Mucosa of descending colon (tissue), 3 donors: Measurements from ENCODE around the gene COL9A3. TPM values are rescaled to one million over a fixed set of nuclear protein-coding genes. Genes with fewer than 3 reads are reported as not detected.
A peak's percentile ranks its signal among the peaks of the same experiment; 100 is the strongest.

ENCODE experiments used
- ATAC-seq: fragments of 200-7000 bp; cut with Tn5 transposase; one replicate; pipeline ENCODE4 v1.9.1; 2020; ENCODE audit warnings: mild to moderate bottlenecking, moderate library complexity
- DNase-seq, 3 donors: peaks; one replicate each; pipeline ENCODE4 v3.0.0-alpha.2; 2020
- H3K36me3 ChIP-seq: fragments of 200-600 bp; one replicate; pipeline ENCODE4 v1.8.0; 2021; ENCODE audit warnings: low read depth, mild to moderate bottlenecking
- H3K4me1 ChIP-seq: fragments of 200-600 bp; one replicate; pipeline ENCODE4 v1.8.0; 2021; ENCODE audit warnings: low read depth, mild to moderate bottlenecking
- H3K4me3 ChIP-seq: fragments of 200-600 bp; one replicate; pipeline ENCODE4 v1.8.0; 2021; ENCODE audit warnings: mild to moderate bottlenecking
- H3K9me3 ChIP-seq: fragments of 200-600 bp; one replicate; pipeline ENCODE4 v1.8.0; 2021; ENCODE audit warnings: mild to moderate bottlenecking
- intact Hi-C, 2 donors: fragments of 100-400 bp; cut with DNase I in 1 of 2; cut with micrococcal nuclease in 1 of 2; formaldehyde crosslinking; loops; one replicate each; pipeline versions ENCODE4 v1.11.0 to v1.11.1; 2022; cut with DNase I, micrococcal nuclease
- total RNA-seq, 3 donors: library from RNA; stranded (reverse); fragmentation: NEBNext Ultra II Directional in 2 of 3; extraction: Animal tissue kit (Norgen Biotek cat#: 25700) in 2 of 3; gene quantifications; one replicate each; pipeline versions ENCODE4 v1.2.1 to v1.2.4, GENCODE V29; 2021 to 2023
- TF ChIP-seq, protein P1 (sequence below): fragments of 200-600 bp; IDR thresholded peaks from one replicate; pipeline ENCODE4 v1.8.0; 2022; ENCODE audit warnings: antibody characterized with exemption, mild to moderate bottlenecking
- donor health status: DM: no; HTN: no; CAD: no; lungs with moderate emphysema.
- donor health status: DM: no; HTN: no; CAD: no.
- donor health status: DM: no; HTN: yes; CAD: no.

The COL9A3 gene
- total RNA-seq, 3 donors from 2014 or later, result 0.70 to 12.4 (median 2.3) TPM

DNA sequence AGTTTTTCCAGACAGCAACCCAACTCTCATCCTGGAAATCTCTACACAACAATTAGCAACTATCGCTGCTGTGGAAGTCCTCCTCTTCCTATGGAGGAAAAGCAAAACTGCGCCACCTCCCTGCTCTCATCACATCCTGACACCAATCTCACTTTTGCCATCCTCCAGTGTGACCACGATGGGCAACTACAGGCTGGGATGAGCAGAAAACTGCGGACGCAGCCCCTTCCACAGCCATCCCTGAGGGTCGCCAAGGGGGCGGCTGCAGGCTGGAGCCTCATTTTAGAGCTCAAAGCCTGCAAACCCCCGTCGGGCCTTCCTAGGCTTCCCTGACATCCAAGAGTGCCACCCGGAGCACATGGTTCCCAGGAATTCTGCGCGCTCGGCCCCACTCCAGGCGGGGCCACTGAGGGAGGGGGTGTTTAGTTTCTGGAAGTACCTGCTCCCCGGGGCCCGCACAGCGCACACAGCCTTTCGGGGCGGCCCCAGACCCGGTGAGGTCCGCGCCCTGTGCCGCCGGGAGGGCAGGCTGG lies 43.6 kb downstream of the COL9A3 start:
- peaks cover 7% of the 10 kb centered on the region for H3K4me1 ChIP-seq
- TF ChIP-seq, protein P1, sequence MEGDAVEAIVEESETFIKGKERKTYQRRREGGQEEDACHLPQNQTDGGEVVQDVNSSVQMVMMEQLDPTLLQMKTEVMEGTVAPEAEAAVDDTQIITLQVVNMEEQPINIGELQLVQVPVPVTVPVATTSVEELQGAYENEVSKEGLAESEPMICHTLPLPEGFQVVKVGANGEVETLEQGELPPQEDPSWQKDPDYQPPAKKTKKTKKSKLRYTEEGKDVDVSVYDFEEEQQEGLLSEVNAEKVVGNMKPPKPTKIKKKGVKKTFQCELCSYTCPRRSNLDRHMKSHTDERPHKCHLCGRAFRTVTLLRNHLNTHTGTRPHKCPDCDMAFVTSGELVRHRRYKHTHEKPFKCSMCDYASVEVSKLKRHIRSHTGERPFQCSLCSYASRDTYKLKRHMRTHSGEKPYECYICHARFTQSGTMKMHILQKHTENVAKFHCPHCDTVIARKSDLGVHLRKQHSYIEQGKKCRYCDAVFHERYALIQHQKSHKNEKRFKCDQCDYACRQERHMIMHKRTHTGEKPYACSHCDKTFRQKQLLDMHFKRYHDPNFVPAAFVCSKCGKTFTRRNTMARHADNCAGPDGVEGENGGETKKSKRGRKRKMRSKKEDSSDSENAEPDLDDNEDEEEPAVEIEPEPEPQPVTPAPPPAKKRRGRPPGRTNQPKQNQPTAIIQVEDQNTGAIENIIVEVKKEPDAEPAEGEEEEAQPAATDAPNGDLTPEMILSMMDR, result no peak
- DNase-seq (no peak), ATAC-seq (no peak)
- H3K9me3 ChIP-seq, result no peaks in the 10 kb centered on the region
- intact Hi-C loops, result no loop called here
- no peak overlapping the region for H3K4me3 ChIP-seq
- no peaks in the 10 kb centered on the region for H3K36me3 ChIP-seq

DNA sequence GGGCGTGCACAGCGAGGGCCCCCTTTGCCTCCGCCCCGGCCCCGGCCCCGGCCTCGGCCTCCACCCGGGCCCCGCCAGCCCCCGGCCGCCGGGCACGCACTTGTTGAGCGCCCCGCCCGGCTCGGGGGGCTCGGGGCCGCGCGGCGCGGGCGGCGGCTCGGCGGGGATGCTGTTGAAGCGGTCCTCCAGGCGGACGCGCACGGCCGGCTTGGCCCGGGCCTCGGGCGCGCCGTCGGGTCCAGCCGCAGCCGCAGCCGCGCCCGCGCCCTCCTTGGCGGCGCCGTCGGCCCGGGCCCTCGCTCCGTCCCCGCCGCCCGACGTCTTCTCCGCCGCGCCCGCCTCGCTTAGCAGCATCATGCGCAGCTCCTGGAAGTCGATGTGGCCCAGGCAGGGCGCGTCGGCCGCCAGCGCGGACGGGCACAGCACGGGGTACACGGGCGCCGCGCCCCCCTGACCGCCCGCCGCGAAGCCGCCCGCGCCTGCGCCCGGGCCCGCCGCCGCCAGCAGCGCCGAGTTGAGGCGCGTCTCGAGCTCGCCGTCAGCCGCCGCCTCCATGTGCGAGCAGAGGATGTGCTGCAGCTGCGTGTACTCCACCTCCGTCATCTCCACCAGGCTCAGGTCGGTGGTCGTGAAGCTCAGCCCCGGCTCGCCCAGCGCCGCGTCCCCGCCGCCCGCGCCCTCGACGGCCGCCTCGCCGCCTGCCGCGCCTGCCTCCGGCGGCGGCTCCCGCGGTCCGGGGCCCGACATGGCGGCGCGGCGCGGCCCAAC lies 44.3 kb downstream of the COL9A3 start:
- intact Hi-C loops, result no loop called here
- no peak for ATAC-seq
- Histone ChIP-seq H3K4me3 (peak overlapping the region; percentile 22), H3K4me1 (peaks cover 7% of the 10 kb centered on the region), H3K9me3 (no peaks in the 10 kb centered on the region), H3K36me3 (no peaks in the 10 kb centered on the region)
- TF ChIP-seq, protein P1, result no peak
- peak in 2 of 3 donors; percentile 64 to 69 for DNase-seq

DNA sequence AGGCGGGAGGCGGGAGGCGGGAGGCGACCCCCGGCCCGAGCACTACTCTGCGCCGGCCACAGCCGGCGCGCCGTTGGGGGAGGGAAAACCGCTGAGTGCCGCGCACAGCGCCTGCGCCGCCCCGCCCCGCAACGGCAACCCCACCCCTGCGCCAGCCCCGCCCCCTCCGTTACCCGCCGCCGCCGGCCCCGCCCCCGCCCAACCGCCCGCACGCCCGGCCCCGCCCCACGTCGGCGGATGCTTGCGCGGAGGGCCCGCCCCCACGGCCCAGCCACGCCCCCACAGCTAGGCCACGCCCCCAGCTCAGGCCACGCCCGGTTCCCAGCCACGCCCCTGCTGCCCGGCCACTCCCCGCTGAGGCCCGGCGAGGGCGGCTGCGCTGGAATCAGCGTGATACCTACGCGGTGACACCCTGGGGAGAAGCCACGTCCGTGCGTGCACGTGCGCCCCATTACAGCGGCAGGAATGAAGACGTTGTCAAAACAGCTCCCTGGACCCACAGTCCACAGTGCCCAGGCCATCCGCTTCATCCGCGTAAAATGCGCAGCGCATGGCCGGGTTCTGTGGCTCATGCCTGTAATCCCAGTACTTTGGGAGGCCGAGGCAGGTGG lies 45.0 kb downstream of the COL9A3 start, which contains the start of gene TCFL5:
Gene TCFL5, minus strand, starts transcription at position 97 of the 611 bp plus-strand sequence. CDS start 152 bp downstream, outside the sequence.
- peak within 1 kb of the TSS; percentile 22 for H3K4me3 ChIP-seq
- ATAC-seq, result peak; percentile 100
- TF ChIP-seq, protein P1, result no peak
- peak; percentile 89 to 97 (median 93) for DNase-seq
- no peaks in the 10 kb centered on the region for H3K9me3 ChIP-seq
- H3K36me3 ChIP-seq, result no peaks in the 10 kb centered on the region
- peaks cover 7% of the 10 kb centered on the region for H3K4me1 ChIP-seq
- intact Hi-C loops, result no loop called here

DNA sequence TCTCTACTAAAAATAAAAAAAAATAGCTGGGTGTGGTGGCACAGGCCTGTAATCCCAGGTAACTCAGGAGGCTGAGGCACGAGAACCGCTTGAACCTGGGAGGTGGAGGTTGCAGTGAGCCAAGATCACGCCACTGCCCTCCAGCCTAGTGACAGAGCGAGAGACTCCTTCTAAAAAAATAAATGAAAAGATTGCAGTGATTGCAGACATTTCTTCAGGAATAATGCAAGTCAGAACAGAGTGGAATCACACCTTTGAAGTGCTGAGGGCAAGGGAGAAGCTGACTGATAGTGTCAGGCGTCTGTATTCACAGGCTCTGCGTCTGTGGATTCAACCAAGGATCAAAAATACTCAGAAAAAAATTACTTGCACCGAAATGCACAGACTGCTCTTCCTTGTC lies 47.4 kb downstream of the COL9A3 start:
- intact Hi-C loops, result no loop called here
- TF ChIP-seq, protein P1, result no peak
- no peaks in the 10 kb centered on the region for H3K36me3 ChIP-seq
- peaks cover 7% of the 10 kb centered on the region for H3K4me1 ChIP-seq
- no peak overlapping the region for H3K4me3 ChIP-seq
- ATAC-seq, result no peak
- H3K9me3 ChIP-seq, result no peaks in the 10 kb centered on the region
- no peak for DNase-seq

DNA sequence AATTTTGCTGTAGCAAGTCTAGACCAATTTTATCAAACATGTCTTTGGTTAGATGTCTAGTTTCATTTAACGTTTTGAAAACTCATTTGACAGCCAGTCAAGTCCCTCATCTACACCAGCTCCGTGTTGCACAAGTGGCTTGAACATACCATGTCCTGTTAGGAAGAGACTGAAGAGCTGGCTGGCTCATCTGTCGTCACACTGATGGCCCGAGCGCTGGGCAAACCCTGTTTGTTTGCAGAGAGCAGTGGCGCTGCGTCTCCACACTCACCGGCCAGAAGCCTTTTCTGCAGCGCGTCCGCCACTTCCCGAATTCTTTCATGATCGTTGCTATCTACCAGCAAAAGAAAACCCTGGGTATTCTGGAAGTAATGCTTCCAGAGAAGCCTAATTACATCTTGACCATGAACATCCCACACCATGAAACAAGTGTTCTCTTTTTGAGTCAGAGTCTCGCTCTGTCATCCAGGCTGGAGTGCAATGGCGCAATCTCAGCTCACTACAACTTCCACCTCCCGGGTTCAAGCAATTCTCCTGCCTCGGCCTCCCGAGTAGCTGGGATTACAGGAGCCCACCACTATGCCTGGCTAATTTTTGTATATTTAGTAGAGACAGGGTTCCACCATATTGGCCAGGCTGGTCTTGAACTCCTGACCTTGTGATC lies 55.5 kb downstream of the COL9A3 start:
- no peaks in the 10 kb centered on the region for H3K9me3 ChIP-seq
- ATAC-seq, result no peak
- no peak overlapping the region for H3K4me3 ChIP-seq
- no peaks in the 10 kb centered on the region for H3K4me1 ChIP-seq
- DNase-seq, result no peak
- H3K36me3 ChIP-seq, result no peaks in the 10 kb centered on the region
- TF ChIP-seq, protein P1, result no peak
- intact Hi-C loops, result loop anchor here in 1 of 2 donors (10.0 kb wide), 1 partner anchor 132 kb away; the partner anchor contains the start of gene BHLHE23
